NCI-H82 (cell line): ENCODE measurements around the gene HKDC1.
"Not testable (repeated sequence)": the region's sequence is repeated elsewhere in the genome, so short reads cannot be mapped to it uniquely, and the experiment has no call there.

ENCODE experiments used
- DNase-seq: peaks from one replicate; lab custom pipeline; 2025; lab: John Stamatoyannopoulos, UW

Gene HKDC1

DNA sequence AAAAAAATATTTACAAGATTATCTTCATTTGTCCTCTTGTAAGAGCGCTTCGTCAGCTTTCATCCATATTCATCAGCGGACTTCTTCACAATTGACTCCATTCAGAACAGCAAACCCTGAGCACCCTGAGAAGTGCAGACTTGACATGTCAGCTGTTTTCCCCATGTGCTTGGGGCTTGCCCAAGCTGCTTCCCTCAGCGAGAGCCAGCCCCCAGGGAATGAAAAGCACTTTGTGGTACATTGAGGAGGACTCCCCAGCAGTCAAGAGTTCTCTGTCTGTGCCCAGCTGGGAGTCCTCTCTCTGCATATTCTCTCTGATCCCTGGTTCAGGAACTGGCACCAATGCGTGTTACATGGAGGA is 22.7 kb downstream of the HKDC1 start:
- DNase-seq = no peak

DNA sequence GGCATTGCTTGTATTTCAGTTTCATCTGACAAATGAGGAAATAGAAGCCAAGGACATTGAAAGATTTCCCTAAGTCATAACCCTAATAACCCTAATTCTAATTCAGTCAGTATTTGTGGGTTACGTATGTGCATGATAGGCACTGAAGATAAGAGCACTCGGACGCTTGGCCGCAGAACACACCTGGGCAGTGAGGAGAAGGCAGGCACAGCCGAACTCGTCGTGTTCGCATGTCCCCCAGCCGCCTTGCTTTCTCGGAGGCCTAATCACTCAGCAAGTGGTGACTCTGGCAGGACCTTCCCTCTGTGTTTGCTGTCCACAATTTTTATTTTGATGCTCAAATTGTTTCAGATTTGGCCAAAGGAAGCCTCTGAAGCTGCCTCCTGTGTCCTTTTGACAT is 23.7 kb downstream of the HKDC1 start:
- DNase-seq = no peak

DNA sequence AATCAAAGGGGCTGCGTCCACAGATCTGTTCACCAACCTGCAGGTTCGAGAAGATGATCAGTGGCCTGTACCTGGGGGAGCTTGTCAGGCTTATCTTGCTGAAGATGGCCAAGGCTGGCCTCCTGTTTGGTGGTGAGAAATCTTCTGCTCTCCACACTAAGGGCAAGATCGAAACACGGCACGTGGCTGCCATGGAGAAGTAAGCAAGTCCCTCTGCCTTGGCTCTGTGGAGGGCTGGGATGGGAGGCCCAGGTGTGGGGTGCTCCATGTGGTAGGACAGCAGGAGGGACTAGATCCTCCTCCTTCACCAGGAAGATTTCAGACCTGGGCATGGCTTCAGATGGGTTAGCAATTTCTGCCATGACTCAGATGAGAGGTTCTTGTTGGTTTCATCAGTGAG is 25.9 kb downstream of the HKDC1 start:
- DNase-seq = no peak

DNA sequence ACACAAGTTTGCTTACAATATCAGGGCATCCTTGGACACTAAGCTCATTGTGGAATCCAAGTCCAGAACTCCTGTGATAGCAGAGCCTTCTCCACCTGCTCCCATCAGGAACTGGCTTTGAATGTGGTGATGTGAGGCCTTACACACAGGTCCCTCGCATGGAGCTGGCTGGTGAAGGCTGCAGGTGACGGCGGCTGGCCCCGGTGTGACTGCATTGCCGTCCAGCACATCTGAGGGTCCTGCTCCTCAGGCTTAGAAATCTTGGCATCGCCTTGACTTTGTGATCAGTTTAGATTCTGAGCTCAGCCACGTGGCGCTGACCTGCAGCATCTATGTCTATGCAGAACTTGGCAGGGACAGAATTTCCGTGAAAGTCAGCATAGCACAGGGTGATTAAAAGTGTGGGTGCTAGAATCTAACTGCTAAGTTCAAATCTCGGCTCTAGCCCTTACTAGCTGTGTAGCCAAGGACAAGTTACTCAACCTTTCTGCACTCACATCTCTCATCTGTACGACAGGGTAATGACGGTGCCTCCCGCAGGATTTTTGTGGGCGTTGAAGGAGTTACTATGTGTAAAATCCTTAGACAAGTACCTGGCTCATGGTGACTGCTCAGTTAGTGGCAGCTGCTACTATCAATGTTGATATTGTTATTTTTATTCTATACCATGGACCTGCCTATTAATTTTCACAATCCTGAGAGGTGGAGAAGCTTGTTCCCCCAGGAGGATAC is 26.6 kb downstream of the HKDC1 start:
- DNase-seq = no peak

DNA sequence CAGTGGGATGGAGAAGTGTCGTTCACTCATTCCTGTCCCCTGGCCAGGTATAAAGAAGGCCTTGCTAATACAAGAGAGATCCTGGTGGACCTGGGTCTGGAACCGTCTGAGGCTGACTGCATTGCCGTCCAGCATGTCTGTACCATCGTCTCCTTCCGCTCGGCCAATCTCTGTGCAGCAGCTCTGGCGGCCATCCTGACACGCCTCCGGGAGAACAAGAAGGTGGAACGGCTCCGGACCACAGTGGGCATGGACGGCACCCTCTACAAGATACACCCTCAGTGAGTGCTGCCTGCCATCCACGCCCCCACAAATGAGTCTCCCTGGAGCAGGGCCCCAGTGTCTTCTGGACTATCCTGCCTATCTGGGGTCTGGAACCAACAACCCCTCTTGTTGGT is 27.2 kb downstream of the HKDC1 start:
- DNase-seq = no peak

DNA sequence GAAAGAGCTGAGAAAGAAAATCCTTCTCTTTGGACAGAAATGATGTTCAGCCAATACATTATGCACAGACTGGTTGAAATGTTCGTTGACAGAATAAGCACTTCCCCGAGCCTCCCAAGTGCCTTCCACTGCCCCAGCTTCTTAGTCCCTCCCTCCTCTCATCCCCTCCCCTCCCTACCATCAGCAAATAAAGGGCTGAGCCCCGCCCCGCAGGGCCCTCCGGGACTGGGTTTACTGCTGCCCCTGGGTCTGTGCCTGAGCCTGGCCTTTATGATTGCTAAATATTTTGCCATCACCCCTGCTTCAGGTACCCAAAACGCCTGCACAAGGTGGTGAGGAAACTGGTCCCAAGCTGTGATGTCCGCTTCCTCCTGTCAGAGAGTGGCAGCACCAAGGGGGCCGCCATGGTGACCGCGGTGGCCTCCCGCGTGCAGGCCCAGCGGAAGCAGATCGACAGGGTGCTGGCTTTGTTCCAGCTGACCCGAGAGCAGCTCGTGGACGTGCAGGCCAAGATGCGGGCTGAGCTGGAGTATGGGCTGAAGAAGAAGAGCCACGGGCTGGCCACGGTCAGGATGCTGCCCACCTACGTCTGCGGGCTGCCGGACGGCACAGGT is 28.1 kb downstream of the HKDC1 start:
- no peak for DNase-seq

DNA sequence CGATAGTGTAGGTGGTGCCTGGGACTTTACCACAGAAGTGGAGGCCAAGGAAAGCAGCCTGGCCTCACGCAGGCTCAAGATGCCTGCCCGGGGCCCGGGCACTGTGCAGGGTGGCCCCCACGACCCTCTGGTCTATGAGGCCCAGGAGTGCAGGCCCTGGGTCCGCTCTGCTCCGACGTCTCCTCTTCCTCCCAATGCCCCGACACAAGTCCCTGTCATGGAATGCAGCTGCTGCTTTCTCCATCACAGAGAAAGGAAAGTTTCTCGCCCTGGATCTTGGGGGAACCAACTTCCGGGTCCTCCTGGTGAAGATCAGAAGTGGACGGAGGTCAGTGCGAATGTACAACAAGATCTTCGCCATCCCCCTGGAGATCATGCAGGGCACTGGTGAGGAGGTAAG is 29.9 kb downstream of the HKDC1 start:
- no peak for DNase-seq

DNA sequence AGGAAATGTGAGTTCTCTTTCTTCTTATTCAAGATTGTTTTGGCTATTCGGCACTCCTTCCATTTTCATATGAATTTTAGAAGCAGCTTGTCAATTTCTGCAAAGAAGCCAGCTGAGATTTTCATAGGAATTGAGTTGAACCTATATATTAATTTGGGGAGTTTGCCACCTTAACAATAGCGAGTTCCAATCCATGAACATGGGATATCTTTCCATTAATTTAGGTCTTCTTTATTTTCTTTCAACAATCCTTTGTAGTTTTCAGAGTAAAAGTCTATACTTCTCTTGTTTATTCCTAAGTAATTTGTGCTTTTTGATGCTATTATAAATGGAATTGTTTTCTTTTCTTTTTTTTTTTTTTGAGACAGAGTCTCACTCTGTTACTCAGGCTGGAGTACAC is 31.3 kb downstream of the HKDC1 start:
- DNase-seq = not testable (repeated sequence)

DNA sequence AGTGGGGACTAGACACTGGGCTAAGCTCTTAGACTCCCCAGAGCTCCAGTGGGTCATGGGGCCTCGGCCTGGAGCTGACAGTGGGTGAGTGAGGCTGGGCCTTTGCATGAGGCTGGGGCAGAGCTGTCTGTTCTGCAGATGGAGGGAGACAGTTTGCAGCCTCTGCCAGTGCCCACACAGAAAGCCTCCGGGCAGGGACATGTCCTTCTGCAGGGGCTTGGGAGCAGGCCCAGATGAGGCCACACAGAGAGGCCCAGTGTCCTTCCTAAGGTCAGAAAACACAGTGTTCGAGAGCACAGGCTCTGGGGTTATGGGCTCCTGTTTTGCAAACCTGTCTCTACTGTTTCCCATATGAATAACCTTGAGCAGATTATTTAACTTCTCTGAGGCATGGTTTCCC is 33.0 kb downstream of the HKDC1 start:
- no peak for DNase-seq

DNA sequence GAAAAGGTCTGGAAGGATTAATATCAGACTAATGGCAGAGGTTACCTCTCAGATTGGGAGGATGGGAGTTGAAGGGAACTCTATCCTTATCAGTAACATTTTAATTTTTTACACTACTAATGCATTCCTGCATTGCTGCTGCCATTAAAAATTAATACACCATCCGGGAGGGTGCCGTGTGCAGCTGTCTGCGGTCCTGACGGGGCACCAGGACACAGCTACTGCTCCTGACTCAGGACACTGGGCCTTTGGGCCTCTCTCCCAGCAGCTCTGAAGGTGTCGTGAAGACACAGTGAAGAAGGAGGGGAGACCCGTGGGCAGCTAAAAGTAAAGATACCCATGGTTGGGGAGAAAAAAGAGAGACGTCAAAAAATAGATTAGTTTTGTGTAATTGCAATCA is 34.7 kb downstream of the HKDC1 start:
- no peak for DNase-seq

DNA sequence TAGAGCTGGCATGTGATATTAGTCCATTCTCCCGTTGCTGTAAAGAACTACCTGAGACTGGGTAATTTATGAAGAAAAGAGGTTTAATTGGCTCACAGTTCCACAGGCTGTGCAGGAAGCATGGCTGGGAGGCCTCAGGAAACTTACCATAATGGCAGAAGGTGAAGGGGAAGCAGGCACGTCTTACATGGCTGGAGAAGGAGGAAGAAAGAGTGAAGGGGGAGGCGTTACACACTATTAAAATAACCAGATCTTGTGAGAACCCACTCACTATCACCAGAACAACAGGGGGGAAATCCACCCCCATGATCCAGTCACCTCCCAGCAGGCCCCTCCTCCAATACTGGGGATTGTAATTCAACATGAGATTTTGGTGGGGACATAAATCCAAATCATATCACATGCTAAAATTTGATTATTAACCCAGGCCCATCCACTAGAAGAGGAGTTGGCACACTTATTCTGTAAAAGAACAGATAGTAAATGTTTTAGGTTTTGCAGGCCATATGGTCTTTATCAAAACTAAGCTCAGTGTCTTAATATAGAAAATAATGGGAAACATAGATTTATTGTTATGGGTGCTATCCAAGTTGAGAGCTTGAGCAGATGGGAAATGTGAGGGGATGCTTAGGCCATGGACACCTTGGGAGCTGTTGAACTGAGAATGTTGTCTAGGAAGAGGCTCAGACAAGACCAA is 39.6 kb downstream of the HKDC1 start:
- no peak for DNase-seq

DNA sequence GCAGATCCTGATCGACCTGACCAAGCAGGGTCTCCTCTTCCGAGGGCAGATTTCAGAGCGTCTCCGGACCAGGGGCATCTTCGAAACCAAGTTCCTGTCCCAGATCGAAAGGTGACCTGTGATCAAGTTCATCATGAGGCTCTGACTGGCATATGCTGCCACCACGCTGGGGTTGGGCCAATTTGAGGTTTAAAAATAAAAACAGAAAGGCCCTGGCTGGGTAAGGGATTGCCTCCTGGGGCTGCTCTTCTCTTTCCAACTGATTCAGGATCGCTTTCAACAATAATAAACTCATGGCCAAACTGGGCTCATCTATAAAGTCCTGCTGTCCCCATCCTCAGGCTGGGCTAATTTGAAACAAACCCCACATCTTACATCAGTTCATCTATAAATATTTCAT is 41.1 kb downstream of the HKDC1 start:
- DNase-seq = no peak

DNA sequence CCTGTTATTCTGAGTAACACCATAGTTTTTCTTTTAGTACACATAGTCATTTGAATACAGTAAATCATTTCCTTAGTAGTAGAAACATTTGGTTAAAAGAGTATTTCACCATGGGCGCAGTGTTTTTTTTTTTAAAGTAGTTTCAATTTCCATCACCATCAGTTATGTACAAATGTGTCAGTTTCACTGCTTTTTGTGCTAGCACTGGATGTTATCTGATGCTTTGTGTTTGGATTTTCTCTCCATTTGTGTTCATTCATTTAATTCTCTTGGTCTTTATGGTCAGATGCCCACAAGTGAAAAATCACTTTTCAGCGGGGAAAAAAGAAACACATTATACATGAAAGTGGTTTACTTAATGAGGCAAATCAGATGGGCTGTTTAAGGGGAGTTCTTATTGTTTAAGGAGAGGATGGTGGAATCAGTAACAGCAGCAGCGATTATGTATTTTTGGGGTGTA is 42.2 kb downstream of the HKDC1 start:
- DNase-seq = no peak

DNA sequence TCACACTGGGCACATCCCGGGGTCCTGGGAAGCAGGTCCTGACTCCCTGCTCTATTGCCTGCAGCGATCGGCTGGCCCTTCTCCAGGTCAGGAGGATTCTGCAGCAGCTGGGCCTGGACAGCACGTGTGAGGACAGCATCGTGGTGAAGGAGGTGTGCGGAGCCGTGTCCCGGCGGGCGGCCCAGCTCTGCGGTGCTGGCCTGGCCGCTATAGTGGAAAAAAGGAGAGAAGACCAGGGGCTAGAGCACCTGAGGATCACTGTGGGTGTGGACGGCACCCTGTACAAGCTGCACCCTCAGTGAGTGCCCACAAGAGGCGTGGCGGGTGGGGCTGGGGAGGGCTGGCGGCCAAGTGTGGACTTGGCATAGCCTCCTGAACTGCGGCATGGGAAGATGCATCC is 45.4 kb downstream of the HKDC1 start:
- DNase-seq = no peak

DNA sequence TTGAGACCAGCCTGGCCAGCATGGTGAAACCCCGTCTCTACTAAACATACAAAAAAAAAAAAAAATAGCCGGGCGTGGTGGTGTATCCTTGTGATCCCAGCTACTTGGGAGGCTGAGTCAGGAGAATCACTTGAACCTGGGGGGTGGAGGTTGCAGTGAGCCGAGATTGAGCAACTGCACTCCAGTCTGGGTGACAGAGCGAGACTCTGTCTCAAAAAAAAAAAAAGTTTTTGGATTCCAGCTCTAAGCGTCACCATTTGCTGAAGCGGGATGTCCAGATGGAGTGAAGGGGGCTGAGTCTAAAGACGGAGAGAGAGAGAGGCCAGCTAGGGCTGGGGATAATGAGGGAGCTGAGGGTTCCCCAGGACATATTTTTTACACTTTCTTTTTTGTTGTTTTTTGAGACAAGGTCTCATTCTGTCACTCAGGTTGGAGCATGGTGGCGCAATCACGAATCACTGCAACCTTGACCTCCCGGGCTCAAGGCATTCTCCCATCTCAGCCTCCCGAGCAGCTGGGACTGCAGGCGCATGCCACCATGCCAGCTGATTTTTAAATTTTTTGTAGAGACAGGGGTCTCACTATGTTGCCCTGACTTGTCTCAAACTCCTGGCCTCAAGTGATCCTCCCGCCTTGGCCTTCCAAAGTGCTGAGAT is 48.8 kb downstream of the HKDC1 start:
- DNase-seq = no peak

DNA sequence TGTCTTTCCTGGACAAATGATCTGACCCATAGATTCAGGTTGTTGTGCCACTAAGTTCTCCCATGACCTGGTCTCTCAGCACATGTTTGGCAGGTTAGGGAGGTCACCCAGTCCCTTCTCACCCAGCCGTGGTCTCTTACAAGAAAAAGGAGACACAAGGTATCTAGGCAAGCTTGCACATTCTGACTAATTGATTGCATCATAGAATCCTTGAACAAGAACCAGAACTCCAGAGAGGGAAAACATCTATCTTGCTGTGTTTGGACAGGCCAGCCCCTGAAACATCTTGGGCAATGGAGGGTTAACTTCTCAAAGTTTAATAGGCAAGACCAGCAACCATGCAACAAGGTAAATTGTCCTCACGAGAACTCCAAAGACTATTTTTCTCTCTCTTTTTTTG is 49.6 kb downstream of the HKDC1 start:
- DNase-seq = no peak

DNA sequence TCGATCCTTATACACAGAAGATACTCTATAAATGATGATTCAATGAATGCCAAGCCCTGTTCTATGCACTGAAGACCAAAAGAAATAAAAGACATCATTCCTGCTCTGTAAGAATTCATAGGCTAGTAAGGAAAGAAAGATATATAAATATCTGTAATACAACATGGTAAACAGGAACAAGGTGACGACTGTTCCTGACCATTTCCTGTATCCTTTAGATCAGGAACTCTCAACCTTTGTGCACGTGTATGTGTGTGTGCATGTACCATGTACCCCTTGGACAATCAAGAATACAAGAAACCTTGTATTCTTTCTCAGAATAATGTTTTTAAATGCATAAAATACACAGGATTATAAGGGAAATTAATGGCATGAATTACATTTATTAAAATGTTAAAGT is 50.9 kb downstream of the HKDC1 start:
- no peak for DNase-seq

DNA sequence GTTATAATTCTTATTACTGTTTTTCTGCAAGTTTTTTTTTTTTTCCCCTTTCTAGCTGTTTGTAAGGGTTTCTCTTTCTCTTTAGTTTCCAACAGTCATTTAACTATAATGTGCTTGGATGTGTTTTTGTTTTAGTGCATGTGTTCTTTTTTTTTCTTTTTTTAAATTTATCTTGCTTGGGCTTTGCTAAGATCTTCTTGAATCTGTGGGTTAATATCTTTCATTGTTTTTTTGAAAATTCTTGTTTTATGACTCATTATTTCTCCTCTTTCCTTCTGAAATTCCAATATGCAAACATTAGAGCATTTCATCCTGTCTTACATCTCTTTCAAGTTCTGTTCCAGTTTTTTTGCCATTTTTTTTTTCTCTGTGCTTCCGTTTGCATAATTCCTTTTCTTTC is 52.5 kb downstream of the HKDC1 start:
- no peak for DNase-seq

DNA sequence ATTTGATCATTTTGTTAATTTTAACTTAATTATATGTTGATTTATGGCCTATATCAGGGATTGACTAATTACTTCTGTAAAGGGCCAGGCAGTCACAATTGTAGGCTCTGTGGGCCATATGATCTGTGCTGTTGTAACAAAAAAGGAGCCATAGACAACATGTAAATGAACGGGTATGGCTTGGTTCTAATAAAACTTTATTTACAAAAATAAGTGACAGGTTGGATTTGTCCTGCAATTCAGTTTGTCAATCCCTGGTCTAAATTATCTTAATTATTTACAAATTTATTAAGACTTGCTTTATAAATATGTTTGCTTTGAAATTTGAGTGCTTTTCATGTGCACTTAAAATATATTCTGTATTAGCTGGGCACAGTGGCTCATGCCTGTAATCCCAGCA is 55.3 kb downstream of the HKDC1 start:
- no peak for DNase-seq

DNA sequence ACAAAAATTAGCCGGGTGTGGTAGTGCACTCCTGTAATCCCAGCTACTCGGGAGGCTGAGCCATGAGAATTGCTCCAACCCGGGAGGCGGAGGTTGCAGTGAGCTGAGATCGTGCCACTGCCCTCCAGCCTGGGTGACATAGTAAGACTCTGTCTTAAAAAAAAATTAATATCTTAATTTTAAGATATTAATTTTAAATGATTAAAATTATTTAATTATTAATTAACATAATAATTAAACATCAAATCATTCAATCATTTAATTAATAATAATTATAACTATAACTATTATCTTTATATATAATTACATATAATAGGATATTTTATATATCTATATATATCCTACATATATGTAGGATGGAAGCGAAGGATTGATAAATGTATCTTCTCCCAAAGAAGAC is 56.4 kb downstream of the HKDC1 start:
- DNase-seq = no peak

DNA sequence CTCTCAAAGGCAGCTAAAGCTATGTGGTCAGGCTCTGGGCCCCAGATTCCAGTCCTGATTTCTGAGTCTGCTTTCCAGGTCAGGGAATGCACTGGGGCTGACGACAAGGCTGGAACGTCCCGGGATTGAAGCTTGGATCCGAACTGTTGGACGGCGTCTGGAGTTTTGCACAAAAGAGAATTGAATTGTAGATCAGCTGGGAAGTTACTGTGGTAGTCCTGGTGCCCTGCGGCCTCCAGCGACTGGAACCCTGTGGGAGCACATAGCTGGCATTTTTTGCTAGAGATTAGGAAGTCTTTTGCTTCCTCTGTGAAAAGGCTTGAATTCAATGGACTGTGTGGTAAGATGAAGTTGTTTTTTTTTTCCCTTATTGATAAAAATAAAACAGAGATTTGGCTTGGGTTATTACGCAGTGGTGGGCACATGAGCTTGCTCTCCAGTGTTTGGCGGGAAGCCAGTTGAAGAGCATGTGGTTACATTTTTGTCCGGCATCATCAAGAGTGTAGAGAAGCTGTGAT is 58.4 kb downstream of the HKDC1 start, which contains the start of gene HK1:
Gene HK1 (plus strand): TSS at position 51 of the 518 bp plus-strand sequence.
- no peak for DNase-seq

DNA sequence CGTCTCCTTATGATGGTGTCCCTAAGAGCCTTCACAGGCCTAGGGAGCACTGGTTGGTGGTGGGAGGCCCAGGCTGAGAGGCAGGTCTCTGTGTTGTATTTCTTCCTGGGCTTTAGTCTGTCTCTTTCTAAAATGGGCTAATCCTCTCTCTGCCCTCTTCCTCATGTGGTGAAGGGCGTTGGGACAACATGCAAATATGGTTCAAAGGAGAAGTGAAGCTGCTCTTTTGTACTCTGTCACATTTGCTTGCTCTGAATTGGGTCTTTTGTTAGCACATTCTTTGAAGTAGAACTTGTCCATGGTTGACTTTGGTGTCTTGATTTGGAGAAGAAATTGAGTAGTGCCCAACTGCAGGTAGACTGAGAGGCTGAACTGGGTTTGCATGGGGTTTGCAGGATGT is 59.0 kb downstream of the HKDC1 start:
- no peak for DNase-seq
